ENCODE data around the gene MYO5B.

DNA sequence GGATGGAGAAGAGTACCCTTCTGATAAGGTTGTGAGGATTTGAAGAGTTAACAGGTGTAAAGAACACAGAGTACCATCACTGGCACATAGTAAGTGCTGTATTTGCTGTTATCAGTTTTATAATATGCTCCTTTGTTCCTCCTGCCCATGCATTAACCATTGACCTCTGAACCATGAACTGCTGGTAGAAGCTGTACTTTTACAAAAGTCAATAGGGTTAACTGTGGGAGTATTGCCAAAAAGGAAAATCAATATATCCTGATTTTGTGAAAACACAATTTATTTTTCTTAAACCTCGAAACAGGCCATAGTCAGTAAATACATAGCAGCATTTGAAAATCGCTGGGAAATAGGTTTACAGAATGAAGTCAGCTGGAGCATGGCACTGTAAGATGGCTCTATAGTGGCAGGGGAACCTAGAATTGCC is 362.7 kb downstream of the MYO5B start:
- TF ChIP-seq, protein P1, sequence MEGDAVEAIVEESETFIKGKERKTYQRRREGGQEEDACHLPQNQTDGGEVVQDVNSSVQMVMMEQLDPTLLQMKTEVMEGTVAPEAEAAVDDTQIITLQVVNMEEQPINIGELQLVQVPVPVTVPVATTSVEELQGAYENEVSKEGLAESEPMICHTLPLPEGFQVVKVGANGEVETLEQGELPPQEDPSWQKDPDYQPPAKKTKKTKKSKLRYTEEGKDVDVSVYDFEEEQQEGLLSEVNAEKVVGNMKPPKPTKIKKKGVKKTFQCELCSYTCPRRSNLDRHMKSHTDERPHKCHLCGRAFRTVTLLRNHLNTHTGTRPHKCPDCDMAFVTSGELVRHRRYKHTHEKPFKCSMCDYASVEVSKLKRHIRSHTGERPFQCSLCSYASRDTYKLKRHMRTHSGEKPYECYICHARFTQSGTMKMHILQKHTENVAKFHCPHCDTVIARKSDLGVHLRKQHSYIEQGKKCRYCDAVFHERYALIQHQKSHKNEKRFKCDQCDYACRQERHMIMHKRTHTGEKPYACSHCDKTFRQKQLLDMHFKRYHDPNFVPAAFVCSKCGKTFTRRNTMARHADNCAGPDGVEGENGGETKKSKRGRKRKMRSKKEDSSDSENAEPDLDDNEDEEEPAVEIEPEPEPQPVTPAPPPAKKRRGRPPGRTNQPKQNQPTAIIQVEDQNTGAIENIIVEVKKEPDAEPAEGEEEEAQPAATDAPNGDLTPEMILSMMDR (IDR thresholded peaks at IDR 0.05), result no peak
- TF ChIP-seq ZFX (IDR thresholded peaks at IDR 0.05; ENCODE audit: borderline replicate concordance), result no peak

Data from 22Rv1 (cell line).